HG02678 (cell line): Measurements from ENCODE around the gene IRX2.

ENCODE experiments used
- ATAC-seq: cut with Tn5 transposase; IDR thresholded peaks from one replicate; pipeline ENCODE4 v1.9.1; 2021; ENCODE audit warnings: mild to moderate bottlenecking, moderate library complexity; ENCODE audit not compliant: unreplicated experiment

IRX2 gene

DNA sequence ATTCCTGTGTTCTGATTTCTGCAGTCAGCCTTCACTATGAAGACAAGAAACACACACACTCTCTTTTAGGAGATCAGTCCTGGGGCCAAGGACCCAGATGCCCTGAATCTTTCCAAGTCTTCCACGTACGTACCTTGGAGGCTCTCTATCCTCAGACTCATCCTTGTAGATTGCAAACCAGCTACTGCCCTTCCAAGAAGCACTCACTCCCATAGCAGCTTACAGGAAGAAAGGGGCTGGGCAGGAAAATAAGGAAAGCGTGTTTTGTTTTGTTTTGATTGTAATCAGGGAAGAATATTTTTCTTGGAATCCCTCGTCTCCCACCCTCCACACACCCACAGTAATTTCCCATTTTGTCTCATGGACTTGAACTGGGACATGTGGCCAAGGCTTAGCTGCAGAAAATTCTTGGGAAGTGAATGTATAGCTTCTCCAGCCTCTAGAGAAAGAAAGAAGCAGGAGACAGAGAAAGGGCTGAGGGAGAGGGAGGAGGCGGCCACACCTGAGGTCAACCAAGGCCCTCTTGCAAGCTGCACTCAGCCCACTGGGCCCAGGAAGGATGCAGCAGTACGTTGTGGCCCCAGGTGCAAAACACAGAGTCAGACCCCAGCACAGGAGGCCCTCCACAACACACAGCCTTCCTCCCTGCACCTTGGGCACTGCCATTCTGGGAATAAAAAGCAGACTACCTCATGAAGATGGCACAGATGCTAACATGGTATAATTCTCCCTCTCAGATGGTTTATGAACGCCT lies 29.9 kb downstream of the IRX2 start:
- no peak for ATAC-seq

DNA sequence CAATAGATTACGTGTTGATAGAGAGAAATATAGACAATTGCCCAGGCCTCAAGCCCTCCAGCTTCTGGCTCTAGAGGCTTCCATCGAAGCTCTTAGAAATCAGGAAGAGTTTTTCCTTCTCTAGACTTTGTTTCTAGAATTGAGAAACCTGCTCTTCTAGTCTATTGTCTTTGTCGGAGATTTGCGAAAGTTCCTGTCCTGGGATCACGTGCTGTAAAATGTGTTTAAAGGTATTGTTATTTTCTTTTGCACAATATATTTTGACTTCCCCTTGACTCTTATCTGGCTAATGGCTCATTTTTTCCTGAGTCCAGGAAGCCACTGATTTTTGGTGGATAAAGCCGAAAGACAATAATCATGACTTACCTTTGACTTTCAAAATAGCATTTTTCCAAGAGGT lies 32.1 kb downstream of the IRX2 start:
- ATAC-seq, result no peak

DNA sequence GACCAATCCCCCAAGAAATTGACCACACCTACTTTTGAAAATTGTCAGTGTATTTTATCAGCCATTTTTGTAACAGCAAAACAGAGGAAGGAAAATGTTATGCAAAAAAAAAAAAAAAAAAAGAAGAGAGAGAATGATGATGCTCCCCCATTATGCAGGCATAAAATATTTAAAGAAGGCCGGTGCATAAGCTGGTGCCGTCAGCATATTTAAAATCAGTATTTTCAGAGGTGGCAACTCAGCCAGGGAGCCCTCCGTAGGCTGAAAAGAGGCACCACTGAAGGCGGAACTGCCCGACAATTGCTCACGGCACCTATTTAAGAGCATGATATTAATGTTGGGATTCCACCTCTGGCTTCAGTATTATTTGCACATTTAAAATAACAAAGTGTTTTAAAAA lies 33.4 kb downstream of the IRX2 start:
- ATAC-seq, result no peak

DNA sequence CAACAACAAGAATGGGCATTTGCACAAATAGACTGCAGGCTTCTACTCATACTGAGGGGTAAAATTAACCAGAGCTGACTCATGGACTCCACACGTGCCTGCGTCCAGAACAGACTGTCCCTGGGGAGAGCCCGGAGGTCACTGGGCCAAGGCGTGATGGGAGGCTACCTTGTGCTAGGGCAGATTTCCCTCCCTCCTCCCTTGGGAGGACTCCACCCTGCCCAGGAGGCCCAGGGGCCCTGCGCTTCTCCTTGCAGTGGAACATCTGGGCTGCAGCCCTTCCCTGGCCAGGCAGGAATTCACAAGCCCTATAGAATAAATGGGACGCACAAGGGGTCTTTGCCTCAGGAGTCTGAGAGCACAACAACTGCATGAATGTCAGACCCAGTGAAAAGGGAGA lies 35.6 kb downstream of the IRX2 start:
- ATAC-seq, result no peak

DNA sequence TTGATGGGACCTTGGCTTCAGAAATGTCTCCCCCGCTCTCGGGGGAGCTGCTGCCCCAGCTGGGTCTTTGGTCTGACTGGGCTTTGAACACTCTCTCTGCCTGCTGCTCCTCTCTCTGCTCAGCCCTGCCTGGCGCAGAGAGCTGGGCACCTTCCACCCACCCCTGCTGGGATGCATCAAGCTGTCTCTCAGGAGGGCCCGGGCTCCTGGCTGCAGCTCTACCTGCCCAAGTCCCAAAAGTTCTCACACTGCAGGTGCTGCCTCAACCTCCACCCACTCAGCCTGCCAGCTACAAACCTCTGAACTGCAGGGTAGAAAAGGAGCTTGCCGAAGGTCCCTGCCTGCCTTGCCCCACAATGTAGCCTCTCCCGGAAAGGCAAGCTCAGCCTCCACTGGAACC lies 36.7 kb downstream of the IRX2 start:
- ATAC-seq, result no peak

DNA sequence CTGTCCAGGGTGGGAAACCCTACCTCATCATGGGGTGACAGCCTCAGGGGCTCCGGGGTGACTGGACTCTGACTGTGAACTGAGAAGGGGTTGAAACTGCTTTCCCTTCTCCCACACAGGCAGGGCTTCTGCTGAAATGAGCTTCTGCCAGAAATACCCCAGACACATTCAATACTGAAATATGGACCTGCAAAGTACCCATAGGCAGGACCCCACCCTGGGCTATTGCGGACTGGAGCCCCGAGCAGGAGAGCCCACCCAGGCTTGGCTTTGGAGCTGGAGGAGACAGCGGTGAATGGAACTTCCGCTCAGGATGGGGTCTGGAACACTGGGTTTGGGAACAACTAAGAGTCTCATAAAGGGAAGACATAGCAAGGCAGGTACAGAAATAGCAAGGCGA lies 37.5 kb downstream of the IRX2 start:
- no peak for ATAC-seq

DNA sequence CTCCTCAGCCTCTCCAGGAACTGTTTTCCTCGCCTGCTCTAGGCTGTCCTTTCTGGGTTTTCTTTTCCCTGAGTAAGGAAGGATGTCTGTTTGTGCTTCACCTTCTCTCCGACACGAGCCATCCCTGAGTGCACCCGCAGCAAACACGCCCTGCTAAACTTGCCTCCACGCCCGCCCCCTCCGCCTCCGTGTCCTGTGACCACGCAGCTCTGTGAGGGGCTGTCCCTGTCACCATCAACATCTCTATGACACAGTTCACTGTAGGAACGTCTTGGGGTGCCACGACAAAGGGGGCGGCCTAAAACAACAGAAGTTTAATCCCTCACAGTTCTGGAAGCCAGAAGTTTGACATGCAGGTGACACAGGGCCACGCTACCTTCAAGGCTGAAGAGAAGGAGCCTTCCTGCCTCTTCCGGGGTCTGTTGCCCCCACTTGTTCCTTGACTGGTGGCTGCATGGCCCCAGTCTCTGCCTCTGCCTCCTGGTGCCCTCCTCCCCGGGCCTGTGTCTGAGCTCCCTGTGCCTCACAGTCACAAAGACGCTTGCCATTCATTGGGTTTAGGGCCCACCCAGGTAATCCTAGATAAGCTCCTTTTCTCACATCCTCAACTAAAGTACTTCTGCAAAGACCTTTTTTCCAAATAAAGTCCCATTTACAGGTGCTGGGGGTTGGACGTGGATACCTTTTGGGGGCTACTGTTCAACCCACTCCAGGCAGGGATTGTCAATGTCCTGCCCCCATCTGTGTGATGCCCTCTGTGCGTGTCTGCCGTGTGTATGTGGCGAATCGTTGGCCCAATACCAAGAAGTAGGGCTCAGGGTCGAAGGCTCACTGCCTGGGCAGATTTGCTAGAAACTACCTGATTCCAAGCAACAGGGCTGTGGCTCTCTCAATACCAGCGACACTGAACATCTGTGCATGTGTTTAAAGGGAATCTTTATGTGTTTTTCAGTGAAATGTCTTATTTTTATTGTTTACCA lies 39.7 kb downstream of the IRX2 start:
- ATAC-seq, result no peak

DNA sequence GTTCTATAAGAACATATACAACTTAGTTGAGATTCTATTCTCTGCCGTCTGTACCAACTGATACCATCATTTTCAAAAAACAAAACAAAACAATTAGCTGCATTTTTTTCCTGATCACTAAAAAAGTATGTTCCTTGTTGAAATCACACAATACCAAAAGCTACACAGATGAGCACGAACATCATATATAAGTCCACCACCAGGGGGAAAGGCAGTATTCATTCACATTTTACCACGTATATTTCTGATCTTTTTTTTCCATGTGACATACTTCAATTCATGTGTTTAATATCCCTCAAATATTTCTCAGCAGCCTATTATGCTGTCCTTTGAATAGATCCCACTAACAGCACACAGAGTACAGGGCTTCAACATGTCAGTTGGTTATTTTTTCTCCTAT lies 40.6 kb downstream of the IRX2 start:
- ATAC-seq, result no peak

DNA sequence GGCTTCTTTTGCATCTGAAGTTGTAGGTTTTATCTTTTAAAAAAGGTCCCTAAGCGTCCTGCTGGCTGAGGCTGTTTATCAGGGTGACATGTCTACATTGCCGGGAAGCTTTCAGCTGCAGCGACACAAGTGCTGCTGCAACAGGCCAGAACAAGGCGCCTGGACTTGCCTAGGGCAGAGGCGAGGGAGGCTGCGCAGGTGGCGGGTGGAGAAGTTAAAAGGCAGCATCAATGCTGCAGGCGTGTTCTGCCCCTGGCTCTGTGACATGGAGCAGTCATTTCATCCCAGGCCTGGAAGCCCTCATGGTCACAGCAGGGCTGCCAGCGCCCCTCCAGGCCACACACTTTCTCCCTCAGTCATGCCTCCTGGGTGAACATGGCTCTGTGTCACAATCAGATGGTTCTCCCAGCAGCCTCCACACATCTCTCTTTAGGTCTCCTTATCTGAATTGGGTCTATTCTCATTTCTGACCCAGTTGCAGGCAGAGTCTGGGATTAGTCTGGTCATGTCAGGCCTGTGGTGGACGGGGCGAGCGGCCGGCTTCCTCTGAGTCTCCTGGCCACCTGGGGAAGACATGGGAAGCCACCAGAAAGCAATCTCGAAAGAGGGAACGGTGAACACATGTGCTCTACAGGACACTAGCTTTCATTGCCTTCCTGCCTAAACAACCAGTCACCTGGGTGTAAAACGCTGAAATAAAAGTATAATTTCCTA lies 41.3 kb downstream of the IRX2 start:
- ATAC-seq, result no peak

DNA sequence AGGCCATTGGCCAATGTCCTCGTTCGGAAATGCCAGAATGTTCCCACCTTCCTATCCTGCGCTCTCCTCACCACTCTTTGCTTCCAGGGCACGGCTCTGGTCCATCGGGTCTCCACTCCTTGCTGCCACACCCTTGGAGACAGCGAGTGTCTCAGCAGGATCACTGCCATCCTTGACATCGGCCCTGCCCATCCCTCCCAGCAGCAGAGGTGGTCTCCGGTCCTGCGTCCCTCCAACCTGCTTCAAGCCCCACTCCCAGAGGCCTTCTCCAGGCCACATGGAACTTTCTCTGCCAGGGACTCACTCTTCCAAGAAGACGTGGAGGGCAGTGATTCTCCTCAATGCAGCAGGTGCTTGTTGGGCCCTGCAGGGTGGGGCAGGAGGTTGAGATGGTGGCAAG lies 42.7 kb downstream of the IRX2 start:
- no peak for ATAC-seq

DNA sequence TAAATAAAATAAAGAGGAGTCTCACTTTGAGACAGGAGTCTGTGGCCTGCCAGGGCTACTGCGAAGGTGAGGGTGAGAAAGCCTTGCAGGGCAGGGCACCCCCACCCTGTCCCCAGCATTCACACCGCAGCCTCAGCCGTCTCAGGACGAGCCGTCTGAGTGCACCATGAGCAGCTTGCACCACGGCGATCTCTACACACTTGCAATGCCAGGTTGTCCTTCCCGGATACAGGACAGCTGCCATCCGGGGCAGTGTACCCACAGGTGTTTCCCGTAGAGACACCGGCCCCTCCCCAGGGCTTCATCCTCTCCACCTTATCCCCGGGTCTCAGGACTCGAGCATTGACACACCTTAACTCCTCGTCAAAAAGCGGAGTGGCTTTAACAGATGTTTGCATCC lies 43.3 kb downstream of the IRX2 start:
- ATAC-seq, result no peak

DNA sequence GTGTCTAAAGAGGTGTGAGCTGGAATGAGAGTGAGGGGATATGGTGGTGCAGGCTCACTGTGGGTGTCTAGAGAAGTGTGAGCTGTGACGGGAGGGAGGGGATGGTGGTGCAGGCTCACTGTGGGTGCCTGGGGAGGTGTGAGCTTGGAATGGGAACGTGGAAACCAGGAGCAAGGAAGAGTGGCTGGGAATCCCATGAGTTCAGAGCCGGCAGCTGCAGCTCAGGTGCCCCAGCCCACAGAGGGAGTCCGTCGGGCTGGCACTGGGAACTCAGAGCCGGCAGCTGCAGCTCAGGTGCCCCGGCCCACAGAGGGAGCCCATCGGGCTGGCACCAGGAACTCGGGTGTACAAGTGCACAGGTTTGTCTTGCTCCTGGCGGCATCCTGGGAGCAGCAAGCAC lies 45.6 kb downstream of the IRX2 start:
- no peak for ATAC-seq

DNA sequence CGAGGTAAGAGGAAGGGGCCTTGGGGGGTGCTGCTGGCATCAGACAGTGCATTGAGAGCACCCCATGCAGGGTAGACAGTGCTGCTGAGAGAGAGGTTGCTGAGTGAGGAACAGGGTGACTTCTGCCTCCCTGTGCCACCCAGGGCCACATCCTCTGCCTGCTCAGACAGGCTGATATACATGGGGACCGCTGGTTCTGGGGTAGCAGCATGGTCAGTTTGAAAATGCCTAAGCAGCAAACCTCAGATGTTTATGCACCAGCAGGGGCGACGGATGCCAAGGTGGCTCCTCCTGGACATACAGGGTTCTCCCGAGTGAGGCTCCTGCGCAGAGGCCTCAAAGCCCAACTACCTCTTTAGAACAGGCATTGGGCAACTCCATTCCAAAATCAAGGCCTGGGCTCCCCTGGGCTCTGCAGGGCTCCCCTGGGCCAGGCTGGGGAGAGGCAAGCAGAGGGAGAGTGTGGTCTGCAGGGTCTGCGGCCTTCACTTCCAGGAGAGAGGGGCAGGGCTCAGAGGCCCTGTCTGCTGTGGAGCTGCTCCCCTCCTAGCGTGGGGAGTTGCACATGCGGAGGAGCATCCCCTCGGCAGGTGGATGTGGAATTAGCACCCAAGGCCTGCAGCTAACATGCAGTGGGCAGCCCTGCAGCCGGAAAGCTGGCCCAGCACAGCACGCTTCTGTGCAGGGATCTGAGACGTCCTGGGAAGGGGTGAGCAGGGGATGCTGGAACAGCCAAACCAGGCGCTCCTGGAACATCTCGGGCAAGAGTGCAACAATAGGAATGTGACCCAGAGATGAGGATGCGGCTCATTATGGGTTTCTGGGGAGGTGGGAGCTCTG lies 46.5 kb downstream of the IRX2 start:
- ATAC-seq, result no peak

DNA sequence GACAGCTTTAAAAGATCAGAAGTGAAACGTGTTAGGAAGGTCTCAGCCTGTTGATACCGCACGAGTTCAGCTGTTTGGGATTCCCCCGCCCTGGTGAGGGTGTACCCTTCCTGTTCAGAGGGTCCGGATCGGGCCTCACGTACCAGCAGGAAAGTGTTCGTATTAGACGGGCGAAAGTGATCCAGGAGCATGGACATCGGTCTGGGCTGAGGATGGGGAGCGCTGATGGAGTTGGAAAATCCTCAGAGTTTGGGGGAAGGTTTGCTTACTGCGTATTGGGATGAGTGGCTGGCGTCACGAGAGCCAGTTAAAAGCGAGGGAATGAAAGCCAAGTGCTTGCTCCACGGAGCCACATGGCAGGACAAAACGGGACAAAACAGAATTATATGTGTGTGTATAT lies 47.4 kb downstream of the IRX2 start:
- no peak for ATAC-seq

DNA sequence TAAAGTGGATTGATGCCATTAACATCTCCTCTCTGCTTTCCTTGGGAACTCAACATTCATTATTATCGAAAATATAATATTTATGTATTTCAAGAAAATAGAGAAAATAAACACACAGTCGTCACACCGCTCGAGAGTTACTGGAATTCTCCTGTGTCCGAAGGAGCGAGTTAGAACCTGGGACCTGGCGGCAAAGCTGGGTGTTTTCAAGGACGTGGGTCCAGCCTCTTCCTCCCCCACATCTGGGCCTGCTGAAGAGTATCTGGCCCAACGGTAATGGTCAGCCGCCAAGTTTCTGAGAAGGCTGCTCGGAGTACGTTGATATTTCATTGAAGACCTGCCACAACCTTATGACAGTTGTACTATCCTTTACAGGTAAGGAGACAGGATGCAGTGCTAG lies 47.9 kb downstream of the IRX2 start:
- no peak for ATAC-seq

DNA sequence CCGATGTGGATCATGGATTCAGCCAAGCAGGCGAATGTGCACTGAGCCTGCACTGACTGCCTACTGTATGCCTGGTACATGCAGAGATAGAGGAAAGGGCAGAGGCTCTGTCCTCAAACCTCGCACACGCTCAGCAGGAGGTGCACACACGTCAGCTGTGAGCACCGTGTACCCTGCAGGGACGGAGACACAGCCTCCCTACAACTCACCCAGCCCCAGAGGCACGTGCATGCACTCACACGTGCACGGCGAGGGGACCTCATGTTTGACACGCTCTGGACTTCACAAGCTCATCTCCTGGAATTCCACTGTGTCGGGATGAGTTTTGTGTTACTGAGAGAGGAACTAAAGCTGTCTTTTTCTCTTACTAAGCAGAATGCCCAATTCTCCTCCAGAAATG lies 48.4 kb downstream of the IRX2 start:
- no peak for ATAC-seq

DNA sequence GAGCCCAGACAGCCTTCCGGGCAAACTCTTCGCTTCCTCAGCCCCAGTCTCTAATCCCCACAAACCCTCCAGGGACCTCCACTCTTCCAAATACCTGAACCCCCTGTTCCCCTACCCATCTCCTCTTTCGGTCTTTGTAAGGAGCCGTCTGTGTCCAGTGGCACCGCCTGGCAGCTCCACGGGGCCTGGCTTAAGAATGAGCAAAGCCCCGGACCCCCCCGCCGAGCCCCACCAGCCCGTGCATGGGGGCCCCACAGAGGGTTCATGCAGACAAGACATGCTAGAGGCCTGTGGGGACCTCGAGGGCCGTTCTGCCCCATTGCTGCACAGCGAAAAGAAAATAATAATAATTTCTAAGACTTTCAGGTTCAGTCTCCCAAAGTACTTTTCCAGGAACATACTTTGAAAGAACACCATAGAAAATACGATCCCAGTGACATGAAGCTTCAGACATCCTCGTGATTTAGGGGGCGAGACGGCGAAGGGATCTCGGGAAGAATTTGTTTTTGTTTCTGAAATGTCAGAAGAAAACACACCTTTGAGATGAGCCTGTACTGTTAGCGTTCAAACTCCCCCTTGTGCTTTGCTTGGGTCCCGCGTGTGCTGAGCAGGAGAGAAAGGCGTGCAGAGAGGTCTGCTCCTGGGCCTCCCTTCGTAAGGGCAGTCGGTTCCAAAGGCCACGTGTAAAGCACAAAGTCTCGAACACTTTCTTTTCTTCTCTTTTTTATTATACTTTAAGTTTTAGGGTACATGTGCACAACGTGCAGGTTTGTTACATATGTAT lies 49.2 kb downstream of the IRX2 start:
- no peak for ATAC-seq

DNA sequence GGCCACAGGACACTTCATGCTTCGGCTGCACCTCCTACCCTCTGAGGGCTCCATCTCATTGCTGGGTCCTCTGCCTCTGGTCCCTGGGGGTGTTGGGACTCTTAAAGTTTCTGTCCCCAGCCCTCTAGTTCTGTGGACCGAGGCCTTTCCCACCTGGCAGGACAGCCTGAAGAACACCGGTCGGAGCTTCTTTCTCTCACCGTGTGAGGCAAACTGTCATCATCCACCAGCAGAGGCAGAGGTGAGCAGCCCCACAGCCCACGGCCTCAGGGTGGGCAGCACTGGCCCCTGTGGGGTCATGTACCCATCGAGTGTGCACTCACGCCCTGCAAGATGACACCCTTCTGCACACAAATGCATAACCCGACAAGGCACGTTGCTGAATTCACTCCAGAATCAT lies 49.9 kb downstream of the IRX2 start:
- ATAC-seq, result no peak

DNA sequence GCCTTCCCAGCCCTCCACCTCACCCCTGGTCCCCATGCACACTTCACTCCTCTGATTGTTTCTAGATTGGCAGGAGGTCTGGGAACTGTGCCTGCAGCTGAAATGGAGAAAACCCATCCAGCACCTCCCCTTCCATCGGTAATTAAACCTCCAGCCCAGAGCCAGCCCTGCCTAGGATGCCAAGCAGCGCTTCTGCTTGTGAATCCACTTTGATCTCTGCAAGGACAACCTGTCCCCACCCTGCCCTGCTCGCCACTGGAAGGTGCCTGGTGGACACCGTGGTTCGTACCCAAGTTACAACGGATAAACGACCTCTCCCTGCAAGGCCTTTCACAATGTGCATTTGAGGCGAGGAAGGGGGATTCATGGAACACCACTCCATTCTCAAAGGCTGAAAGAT lies 50.6 kb downstream of the IRX2 start:
- ATAC-seq, result no peak

DNA sequence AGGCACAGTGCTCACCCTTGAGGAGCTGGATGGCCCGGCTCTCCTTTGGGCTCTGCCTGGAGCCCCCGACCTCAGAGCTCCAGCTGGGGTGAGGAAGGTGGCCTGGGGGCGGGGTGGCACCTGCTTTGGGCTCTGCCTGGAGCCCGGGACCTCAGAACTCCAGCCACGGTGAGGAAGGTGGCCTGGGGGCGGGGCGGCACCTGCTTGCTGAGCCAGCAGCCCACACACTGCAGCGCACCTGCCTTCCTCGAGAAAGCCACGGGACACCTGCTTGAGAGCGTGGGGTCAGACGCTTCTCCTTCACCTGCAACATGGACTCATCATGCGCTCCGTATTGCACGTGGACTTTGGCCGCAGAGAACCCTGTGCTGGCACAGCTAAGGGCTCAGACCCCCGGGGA lies 51.8 kb downstream of the IRX2 start:
- ATAC-seq, result no peak
